GM12878 (cell line): Measurements from ENCODE around the gene FLRT1. TPM values are rescaled to one million over a fixed set of nuclear protein-coding genes. Genes with fewer than 3 reads are reported as not detected.

Experiments used
- ATAC-seq: fragments of 200-7000 bp; cut with Tn5 transposase; 3 replicates; pipeline ENCODE4 v1.9.1; 2020; ENCODE audit warnings: mild to moderate bottlenecking, moderate library complexity
- BruUV-seq: library from RNA; stranded (reverse); fragments of 400-500 nt; replicated peaks from 2 replicates; lab custom pipeline; 2021; lab: Mats Ljungman, UMichigan
- CTCF ChIA-PET: fragments of 300-600 bp; sonication (Branson Sonifier 250); formaldehyde crosslinking; extraction: SDS; loops from one replicate; lab custom pipeline; 2021; ENCODE audit warnings: inconsistent platforms; lab: Yijun Ruan, JAX
- POLR2A ChIA-PET: fragments of 350-600 bp; formaldehyde crosslinking; extraction: SDS; loops from one replicate; lab custom pipeline; 2021; ENCODE audit warnings: inconsistent platforms; lab: Charles Lee
- RAD21 ChIA-PET: fragments of 300-600 bp; sonication (Branson Sonifier 250); formaldehyde crosslinking; loops from one replicate; lab custom pipeline; 2023; ENCODE audit warnings: antibody characterized with exemption; ENCODE audit not compliant: unreplicated experiment; lab: Charles Lee
- SMC1A ChIA-PET: fragments of 300-600 bp; sonication (Branson Sonifier 250); formaldehyde crosslinking; loops from one replicate; lab custom pipeline; 2023; ENCODE audit not compliant: unreplicated experiment, uncharacterized antibody; lab: Charles Lee
- DNase-seq: peaks from one replicate; pipeline ENCODE4 v3.0.0-alpha.2; 2011; ENCODE audit warnings: low read depth, low spot score
- FAIRE-seq: peaks from 3 replicates; lab custom pipeline; 2011; peaks lifted over from hg19 to GRCh38; lab: Jason Lieb, UNC
- H2AFZ ChIP-seq: 2 replicates; pipeline ENCODE4 v1.6.0; 2011; ENCODE audit warnings: low read depth, low read length, control low read depth; ENCODE audit not compliant: control insufficient read depth
- H3K27ac ChIP-seq: 2 replicates; pipeline ENCODE4 v1.5.1; 2011; ENCODE audit warnings: control low read depth; ENCODE audit not compliant: control insufficient read depth, insufficient read depth
- H3K27me3 ChIP-seq, 2 experiments: replicated peaks in 1 of 2; 2 replicates each; pipeline versions ENCODE4 v1.6.0 to v1.6.1; 2011; ENCODE audit warnings: low read length in 1 of 2; ENCODE audit not compliant: control insufficient read depth in 2 of 2, insufficient read depth in 2 of 2
- H3K36me3 ChIP-seq, 2 experiments: 2 replicates each; pipeline ENCODE4 v1.5.1; 2011; ENCODE audit warnings: low read length in 1 of 2; ENCODE audit not compliant: control insufficient read depth in 2 of 2, insufficient read depth in 2 of 2
- H3K4me1 ChIP-seq: 2 replicates; pipeline ENCODE4 v1.6.1; 2011; ENCODE audit warnings: mild to moderate bottlenecking, low read length, moderate library complexity, mixed read lengths; ENCODE audit not compliant: control insufficient read depth, insufficient read depth
- H3K4me2 ChIP-seq: 2 replicates; pipeline ENCODE4 v1.6.0; 2011; ENCODE audit warnings: control low read depth; ENCODE audit not compliant: control insufficient read depth, insufficient read depth
- H3K4me3 ChIP-seq: fragments of 200-600 bp; sonication (generic); 2 replicates; pipeline ENCODE4 v1.5.1; 2016
- H3K79me2 ChIP-seq: 2 replicates; pipeline ENCODE4 v1.6.0; 2011; ENCODE audit warnings: low read length; ENCODE audit not compliant: control insufficient read depth, insufficient read depth
- H3K9ac ChIP-seq: 2 replicates; pipeline ENCODE4 v1.8.0; 2011; ENCODE audit warnings: low read length, control low read depth, mixed read lengths; ENCODE audit not compliant: control insufficient read depth, insufficient read depth
- H3K9me3 ChIP-seq: replicated peaks from 3 replicates; pipeline ENCODE4 v1.5.1; 2011; ENCODE audit warnings: mild to moderate bottlenecking, low read length; ENCODE audit not compliant: control insufficient read depth, insufficient read depth
- H4K20me1 ChIP-seq: 2 replicates; pipeline ENCODE4 v1.6.0; 2011; ENCODE audit not compliant: control insufficient read depth, insufficient read depth
- ATF7 ChIP-seq: fragments of 450-650 bp; IDR thresholded peaks from 2 replicates; pipeline ENCODE4 v1.6.1; 2016; ENCODE audit warnings: low read depth, mild to moderate bottlenecking
- CBX5 ChIP-seq: sonication (generic); IDR thresholded peaks from 2 replicates; pipeline ENCODE4 v1.6.1; 2016; ENCODE audit warnings: low read depth, moderate library complexity, mild to moderate bottlenecking, inconsistent platforms
- DPF2 ChIP-seq: fragments of 450-650 bp; IDR thresholded peaks from 2 replicates; pipeline ENCODE4 v1.6.1; 2017; ENCODE audit warnings: mild to moderate bottlenecking
- E4F1 ChIP-seq: fragments of 450-650 bp; IDR thresholded peaks from 2 replicates; pipeline ENCODE4 v1.6.1; 2018; ENCODE audit warnings: borderline replicate concordance, mild to moderate bottlenecking; ENCODE audit not compliant: partially characterized antibody
- MEF2B ChIP-seq: fragments of 450-650 bp; IDR thresholded peaks from 2 replicates; pipeline ENCODE4 v1.6.1; 2018; ENCODE audit warnings: mild to moderate bottlenecking, moderate library complexity; ENCODE audit not compliant: partially characterized antibody, poor library complexity, severe bottlenecking
- MTA2 ChIP-seq: fragments of 450-650 bp; IDR thresholded peaks from 2 replicates; pipeline ENCODE4 v1.6.1; 2016; ENCODE audit warnings: low read depth, mild to moderate bottlenecking, moderate library complexity
- NR2F1 ChIP-seq: fragments of 450-650 bp; conservative IDR thresholded peaks from 2 replicates; pipeline ENCODE4 v1.6.1; 2017; ENCODE audit warnings: mild to moderate bottlenecking
- RELB ChIP-seq: fragments of 450-650 bp; IDR thresholded peaks from 2 replicates; pipeline ENCODE4 v1.6.1; 2017; ENCODE audit warnings: low read depth, mild to moderate bottlenecking, moderate library complexity
- TAF1 ChIP-seq: IDR thresholded peaks from 2 replicates; pipeline ENCODE4 v1.6.1; 2011; ENCODE audit warnings: mild to moderate bottlenecking, low read depth, low read length, borderline replicate concordance
- WGBS: methylation state at CpG from one replicate; pipeline ENCODE4 v1.1.6; 2016; ENCODE audit warnings: low lambda C conversion rate; ENCODE audit not compliant: insufficient replicate concordance, insufficient coverage; ENCODE audit errors: missing lambda C conversion rate; 5-methylcytosine and 5-hydroxymethylcytosine counted together
- in situ Hi-C: fragments of 300-500 bp; cut with MboI; formaldehyde crosslinking; loops from 9 replicates; pipeline ENCODE4 v1.14.3; 2018; ENCODE audit warnings: mixed read lengths
- intact Hi-C: fragments of 100-400 bp; cut with micrococcal nuclease; formaldehyde crosslinking; loops from one replicate; pipeline ENCODE4 v1.14.2; 2022; ENCODE audit not compliant: unreplicated experiment
- polyA plus RNA-seq, 11 experiments: library from polyadenylated mRNA; depleted of rRNA in 4 of 11; unstranded in 6 of 11; stranded (reverse) in 5 of 11; fragments of >200 nt; fragmentation: Nextera tagmentation in 4 of 11; fragmentation: Illumina TruSeq in 1 of 11; extraction: Ambion mirVana in 4 of 11; extraction: Trizol in 1 of 11; gene quantifications; 1 replicate in 1 of 11; 2 replicates in 10 of 11; pipeline versions ENCODE4 v1.2.1 to v1.2.3, GENCODE V29; 2011 to 2016; ENCODE audit warnings: inconsistent platforms in 2 of 11, missing spikeins in 2 of 11, low read depth in 1 of 11
- total RNA-seq, 4 experiments: library from RNA; depleted of rRNA in 3 of 4; stranded (reverse); fragments of >200 nt in 3 of 4; fragmentation: Illumina TruSeq in 1 of 4; extraction: Trizol in 1 of 4; gene quantifications; 2 replicates each; pipeline versions ENCODE4 v1.2.1 to v1.2.3, GENCODE V29; 2013 to 2021

Gene FLRT1
- total and polyA plus RNA-seq, 10 of the 15 experiments (the other 5 are each of a cell fraction or from before 2014, with no cell fraction given), result 0.10 to 0.12 TPM; not detected in 8

GRCh38 chr11:64041846-64042245 lies 6.1 kb downstream of the FLRT1 start:
- ChIA-PET RAD21 (no interaction called here), SMC1A (no interaction called here), CTCF (interaction anchor here (1.8 kb wide), 1 partner anchor 73 kb away, joined by 3 read pairs; no protein-coding TSS in a partner anchor), POLR2A (no interaction called here)
- Histone ChIP-seq H3K27ac (no peak overlapping the region), H3K36me3 (no peaks in the 10 kb centered on the region), H3K9ac (no peak overlapping the region), H3K4me2 (no peak overlapping the region), H3K4me3 (no peak overlapping the region), H4K20me1 (peaks cover 4% of the 10 kb centered on the region; the same call in 1 of the 2 replicates), H3K27me3 (peaks cover 0 to 2% of the 10 kb centered on the region in 2 experiments; a peak in 2 of 4 replicates), H3K79me2 (no peaks in the 10 kb centered on the region), H3K9me3 (no peaks in the 10 kb centered on the region), H3K4me1 (no peaks in the 10 kb centered on the region), H2AFZ (no peak overlapping the region)
- ATAC-seq, result no peak
- intact Hi-C loops, result no loop called here
- TF ChIP-seq RELB (no peak), NR2F1 (no peak)
- WGBS, result 31% methylated on average over 7 of the region's 9 CpGs
- no TSS peak for BruUV-seq
- in situ Hi-C loops, result no loop called here
- FAIRE-seq, result no peak
- no peak for DNase-seq

GRCh38 chr11:64042301-64042700 lies 6.6 kb downstream of the FLRT1 start:
- no peak for FAIRE-seq
- Histone ChIP-seq H3K36me3 (no peaks in the 10 kb centered on the region), H3K9ac (no peak overlapping the region), H2AFZ (no peak overlapping the region), H3K4me3 (no peak overlapping the region), H3K4me1 (no peaks in the 10 kb centered on the region), H4K20me1 (peaks cover 4% of the 10 kb centered on the region; the same call in 1 of the 2 replicates)
- no TSS peak for BruUV-seq
- TF ChIP-seq CBX5 (no peak), DPF2 (no peak), ATF7 (no peak), MEF2B (no peak), TAF1 (no peak), E4F1 (no peak), MTA2 (no peak)
- TF ChIP-seq, all 136 proteins: peak for 0
- DNase-seq (no peak), ATAC-seq (no peak)
- intact Hi-C loops (no loop called here), in situ Hi-C loops (no loop called here)
- RAD21 ChIA-PET, result no interaction called here
- Histone ChIP-seq H3K27me3 (peaks cover 0 to under 1% of the 10 kb centered on the region in 2 experiments; a peak in 2 of 4 replicates), H3K9me3 (no peaks in the 10 kb centered on the region), H3K4me2 (no peak overlapping the region), H3K27ac (no peak overlapping the region), H3K79me2 (no peaks in the 10 kb centered on the region)
- WGBS, result 15% methylated on average over 4 of the region's 4 CpGs
- CTCF ChIA-PET, result interaction anchor here (1.8 kb wide), 1 partner anchor 73 kb away, joined by 3 read pairs; no protein-coding TSS in a partner anchor
- POLR2A ChIA-PET, result no interaction called here
- SMC1A ChIA-PET, result no interaction called here
